Activated CD4-positive, alpha-beta T cell treated with anti-CD3 and anti-CD28 coated beads, Interleukin-2, amount 50 U/mL, for 24 hours (primary cell): ENCODE results near the gene NFKB2.

Experiments used
- DNase-seq, 2 donors: peaks; one replicate each; pipeline ENCODE4 v3.0.0-alpha.2; 2020; ENCODE audit warnings: low read depth in 1 of 2, low spot score in 1 of 2

The NFKB2 gene

DNA sequence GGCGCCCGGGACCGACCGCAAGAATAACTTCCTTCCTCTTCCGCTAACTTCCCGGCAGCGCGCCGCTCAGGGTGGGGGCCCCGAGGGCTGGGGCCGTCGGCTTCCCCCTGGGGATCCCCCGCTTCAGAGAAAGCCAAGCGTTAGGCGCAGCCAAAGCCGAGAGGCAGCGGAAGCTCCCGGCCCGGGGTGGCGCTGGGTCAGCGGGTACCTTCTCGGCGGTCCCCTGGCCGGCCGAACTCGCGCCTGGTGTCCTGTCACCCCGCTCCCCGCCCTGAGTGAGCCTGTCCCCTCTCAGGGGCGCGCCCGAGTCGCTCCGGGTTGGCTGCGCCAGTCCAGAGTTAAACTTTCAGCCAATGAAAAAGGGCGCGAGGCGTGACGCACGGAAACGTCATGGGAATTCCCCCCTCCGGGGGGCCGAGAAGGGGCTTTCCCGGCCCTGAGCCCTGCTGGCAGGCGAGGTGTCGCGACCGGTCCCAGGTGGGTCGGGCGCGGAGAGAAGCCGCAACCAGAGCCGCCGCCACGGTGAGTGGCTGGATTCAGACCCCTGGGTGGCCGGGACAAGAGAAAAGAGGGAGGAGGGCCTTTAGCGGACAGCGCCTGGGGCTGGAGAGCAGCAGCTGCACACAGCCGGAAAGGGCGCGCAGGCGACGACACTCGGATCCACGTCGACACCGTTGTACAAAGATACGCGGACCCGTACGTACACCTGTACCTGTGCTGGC, 1.3 kb upstream of the NFKB2 start:
- peak; percentile 98 for DNase-seq

DNA sequence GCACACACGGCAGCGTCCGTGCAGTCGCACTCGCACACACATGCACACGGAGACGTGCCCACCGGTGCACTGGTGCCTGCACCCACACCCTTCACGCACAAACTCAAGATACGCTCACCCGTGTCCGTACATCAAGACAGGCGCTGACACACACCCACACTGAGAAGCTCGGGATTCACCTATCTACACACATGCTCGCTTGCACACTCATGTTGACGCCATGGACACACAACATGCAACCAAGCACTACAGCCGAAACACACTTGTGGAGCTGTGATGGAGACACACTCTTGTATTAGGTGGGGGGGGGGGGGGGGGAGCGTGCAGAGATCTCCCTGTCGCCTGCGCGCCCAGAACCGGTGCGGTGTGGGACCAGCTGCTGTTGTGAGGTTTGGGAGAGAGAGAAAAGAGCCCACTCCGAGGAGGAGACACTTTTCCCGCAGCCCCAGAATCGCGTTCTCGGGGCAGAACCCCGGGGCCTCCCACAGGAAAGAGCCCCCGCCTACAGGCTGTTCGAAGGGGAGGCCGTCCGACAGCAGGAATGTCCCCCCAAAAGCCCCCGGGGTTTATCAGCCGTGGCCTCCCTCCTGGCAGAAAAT, 605 bp upstream of the NFKB2 start:
- DNase-seq = peak in 1 of 2 donors; percentile 55

DNA sequence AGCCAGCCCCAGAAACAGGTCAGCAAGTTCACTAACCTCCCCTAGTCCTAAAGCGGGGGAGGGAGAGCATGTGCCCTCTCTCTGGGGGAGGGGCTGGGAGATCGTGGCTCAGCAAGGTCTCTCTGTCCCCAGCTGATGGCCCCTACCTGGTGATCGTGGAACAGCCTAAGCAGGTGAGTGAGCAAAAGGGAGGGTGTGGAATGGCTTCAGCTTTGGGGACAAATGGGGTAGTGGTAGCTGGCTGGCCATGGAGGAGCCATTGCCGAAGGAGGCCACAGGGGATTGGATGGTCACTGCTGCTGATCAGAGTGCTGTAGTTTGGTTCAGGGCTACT, 779 bp downstream of the NFKB2 start:
- DNase-seq = no peak

DNA sequence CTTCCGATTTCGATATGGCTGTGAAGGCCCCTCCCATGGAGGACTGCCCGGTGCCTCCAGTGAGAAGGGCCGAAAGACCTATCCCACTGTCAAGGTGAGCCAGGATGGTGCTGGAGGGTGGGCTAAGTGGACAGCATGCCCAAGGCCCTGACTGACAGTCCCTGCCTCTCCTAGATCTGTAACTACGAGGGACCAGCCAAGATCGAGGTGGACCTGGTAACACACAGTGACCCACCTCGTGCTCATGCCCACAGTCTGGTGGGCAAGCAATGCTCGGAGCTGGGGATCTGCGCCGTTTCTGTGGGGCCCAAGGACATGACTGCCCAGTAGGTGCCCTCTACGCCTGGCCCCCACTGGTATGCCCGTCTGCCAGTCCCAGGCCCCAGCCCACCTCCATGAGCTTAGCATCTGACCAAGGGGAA, 1.2 kb downstream of the NFKB2 start:
- DNase-seq = no peak

DNA sequence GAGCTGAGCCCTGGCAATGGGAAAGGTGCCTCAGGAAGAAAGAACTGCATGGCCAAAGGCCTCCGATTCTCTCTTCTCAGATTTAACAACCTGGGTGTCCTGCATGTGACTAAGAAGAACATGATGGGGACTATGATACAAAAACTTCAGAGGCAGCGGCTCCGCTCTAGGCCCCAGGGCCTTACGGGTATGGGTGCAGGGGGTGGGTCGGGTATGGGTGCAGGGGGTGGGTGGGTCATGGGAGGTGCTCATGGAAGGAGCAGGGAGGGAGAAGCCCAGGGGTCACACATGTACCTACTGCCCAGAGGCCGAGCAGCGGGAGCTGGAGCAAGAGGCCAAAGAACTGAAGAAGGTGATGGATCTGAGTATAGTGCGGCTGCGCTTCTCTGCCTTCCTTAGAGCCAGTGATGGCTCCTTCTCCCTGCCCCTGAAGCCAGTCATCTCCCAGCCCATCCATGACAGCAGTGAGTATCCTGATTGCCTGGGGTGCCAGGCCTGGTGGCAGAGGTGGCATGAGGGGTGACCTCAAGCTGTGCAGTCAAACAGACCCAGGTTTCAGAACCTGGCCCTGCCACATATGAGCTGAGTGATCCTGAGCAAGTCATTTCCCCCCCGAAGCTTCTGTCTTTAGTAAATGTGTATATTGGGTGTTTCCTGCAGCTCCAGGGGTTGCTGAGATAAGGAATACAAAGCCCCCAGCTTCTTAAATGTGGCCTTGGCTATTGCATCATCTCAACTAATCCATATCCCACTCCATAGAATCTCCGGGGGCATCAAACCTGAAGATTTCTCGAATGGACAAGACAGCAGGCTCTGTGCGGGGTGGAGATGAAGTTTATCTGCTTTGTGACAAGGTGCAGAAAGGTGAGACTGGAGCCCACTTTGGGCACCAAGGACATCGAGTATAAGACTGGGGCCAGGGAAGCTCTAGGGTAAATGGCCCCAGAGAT, 2.0 kb downstream of the NFKB2 start:
- no peak for DNase-seq

DNA sequence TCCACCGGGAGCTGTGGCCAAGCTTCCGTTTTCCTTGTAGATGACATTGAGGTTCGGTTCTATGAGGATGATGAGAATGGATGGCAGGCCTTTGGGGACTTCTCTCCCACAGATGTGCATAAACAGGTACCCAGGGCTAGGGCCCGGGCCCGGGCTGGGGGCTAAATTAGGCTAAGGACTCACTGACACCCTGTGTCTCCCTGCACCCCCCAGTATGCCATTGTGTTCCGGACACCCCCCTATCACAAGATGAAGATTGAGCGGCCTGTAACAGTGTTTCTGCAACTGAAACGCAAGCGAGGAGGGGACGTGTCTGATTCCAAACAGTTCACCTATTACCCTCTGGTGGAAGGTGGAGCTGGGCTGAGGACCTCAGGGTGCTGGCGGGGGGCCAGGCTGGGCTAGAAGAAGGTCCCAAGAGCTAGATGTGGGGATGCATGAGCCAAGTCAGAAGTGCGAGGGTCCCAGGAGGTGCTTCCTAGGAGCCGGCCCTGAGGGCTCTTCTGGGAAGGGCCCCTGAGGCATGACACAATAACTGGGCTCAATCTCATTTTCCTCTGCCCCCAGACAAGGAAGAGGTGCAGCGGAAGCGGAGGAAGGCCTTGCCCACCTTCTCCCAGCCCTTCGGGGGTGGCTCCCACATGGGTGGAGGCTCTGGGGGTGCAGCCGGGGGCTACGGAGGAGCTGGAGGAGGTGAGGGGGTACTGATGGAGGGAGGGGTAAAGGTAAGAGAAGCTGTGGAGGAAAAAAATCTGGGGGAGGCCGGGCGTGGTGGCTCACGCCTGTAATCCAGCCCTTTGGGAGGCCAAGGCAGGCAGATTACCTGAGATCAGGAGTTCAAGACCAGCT, 2.9 kb downstream of the NFKB2 start:
- no peak for DNase-seq

DNA sequence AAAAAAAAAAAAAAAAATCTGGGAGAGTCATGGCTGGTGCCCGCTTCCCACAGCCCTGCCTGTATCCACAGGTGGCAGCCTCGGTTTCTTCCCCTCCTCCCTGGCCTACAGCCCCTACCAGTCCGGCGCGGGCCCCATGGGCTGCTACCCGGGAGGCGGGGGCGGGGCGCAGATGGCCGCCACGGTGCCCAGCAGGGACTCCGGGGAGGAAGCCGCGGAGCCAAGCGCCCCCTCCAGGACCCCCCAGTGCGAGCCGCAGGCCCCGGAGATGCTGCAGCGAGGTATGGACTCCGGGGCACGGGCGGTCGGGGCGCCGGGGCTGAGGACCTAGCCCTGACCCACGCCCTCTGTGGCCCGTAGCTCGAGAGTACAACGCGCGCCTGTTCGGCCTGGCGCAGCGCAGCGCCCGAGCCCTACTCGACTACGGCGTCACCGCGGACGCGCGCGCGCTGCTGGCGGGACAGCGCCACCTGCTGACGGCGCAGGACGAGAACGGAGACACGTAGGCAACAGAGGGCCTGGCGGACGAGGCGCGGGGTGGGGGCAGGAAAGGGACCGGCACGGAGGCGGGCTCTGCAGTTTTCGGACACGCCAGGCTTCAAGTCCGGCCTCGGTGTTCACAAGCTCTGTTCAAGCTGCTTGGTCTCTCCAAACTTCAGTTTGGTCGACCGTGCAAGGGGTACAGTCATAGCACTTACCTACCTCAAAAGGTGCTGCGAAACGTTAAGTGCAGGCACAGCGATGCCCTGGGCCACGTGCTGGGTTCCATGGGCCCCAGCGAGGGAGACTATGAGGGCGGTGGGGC, 3.9 kb downstream of the NFKB2 start:
- peak; percentile 76 to 77 for DNase-seq

DNA sequence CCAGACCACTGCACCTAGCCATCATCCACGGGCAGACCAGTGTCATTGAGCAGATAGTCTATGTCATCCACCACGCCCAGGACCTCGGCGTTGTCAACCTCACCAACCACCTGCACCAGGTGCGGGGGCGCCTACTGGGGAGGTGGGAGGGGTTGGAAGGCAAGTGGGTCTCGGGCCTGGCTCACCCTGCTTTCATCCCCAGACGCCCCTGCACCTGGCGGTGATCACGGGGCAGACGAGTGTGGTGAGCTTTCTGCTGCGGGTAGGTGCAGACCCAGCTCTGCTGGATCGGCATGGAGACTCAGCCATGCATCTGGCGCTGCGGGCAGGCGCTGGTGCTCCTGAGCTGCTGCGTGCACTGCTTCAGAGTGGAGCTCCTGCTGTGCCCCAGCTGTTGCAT, 4.6 kb downstream of the NFKB2 start:
- DNase-seq = no peak

DNA sequence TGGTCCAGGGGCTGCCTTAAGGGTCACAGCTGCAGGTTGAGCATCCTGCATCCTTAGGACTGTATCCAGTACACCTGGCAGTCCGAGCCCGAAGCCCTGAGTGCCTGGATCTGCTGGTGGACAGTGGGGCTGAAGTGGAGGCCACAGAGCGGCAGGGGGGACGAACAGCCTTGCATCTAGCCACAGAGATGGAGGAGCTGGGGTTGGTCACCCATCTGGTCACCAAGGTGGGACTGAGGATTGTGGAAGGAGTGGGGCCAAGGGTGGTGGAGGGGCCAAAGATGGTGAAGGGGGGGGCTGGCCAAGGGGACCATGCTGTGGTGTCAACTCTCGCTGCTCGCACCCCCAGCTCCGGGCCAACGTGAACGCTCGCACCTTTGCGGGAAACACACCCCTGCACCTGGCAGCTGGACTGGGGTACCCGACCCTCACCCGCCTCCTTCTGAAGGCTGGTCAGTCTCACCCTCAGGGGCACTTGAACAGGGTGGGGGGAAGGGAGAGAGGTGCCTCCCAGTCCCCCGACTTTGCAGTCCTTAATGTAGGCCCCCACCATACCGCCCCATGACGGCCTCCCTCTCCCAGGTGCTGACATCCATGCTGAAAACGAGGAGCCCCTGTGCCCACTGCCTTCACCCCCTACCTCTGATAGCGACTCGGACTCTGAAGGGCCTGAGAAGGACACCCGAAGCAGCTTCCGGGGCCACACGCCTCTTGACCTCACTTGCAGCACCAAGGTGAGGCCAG, 5.3 kb downstream of the NFKB2 start:
- no peak for DNase-seq

DNA sequence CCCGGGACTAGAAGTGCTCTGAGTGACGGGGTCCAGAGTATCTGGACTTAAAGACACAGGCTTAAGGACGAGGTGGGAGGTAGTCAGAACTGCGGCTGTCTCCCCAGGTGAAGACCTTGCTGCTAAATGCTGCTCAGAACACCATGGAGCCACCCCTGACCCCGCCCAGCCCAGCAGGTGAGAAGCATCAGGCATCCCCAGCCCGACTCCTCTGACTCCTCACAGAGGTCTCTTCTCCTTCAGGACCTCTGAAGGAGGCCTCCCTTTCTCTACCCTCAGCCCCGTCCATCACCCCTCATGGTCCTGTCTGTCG, 5.8 kb downstream of the NFKB2 start:
- no peak for DNase-seq

DNA sequence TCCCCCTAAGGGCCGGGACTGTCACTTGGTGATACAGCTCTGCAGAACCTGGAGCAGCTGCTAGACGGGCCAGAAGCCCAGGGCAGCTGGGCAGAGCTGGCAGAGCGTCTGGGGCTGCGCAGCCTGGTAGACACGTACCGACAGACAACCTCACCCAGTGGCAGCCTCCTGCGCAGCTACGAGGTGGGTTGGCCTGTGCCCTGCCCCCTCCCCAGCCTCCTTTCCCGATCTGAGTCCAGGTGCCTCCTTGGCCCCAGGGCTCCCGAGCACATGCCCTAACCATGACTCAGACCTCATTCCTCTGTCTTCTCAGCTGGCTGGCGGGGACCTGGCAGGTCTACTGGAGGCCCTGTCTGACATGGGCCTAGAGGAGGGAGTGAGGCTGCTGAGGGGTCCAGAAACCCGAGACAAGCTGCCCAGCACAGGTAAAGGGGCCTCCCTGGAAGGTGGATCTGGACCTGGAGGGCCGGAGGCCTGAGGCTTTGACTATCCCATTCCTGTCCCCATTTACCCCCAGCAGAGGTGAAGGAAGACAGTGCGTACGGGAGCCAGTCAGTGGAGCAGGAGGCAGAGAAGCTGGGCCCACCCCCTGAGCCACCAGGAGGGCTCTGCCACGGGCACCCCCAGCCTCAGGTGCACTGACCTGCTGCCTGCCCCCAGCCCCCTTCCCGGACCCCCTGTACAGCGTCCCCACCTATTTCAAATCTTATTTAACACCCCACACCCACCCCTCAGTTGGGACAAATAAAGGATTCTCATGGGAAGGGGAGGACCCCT, 6.4 kb downstream of the NFKB2 start:
- no peak for DNase-seq

DNA sequence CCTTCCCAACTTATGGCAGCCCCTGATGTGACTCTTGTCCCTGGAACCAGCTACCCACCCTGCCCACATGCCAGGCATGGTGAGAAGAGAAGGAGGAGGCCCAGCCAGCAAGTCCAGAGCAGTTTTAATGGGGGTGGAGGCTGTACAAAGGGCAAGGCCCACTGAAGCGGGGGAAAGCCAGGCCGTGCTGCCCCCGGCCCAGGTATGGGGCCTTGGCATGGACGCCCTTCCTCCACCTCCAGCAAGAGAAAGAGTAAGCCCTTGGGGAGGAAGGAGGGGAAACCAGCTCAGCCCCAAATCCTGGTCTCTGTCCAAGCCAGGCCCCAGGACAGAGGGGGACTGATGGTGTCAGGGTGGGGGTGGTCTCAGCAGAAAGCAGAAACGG, 7.0 kb downstream of the NFKB2 start:
- no peak for DNase-seq

DNA sequence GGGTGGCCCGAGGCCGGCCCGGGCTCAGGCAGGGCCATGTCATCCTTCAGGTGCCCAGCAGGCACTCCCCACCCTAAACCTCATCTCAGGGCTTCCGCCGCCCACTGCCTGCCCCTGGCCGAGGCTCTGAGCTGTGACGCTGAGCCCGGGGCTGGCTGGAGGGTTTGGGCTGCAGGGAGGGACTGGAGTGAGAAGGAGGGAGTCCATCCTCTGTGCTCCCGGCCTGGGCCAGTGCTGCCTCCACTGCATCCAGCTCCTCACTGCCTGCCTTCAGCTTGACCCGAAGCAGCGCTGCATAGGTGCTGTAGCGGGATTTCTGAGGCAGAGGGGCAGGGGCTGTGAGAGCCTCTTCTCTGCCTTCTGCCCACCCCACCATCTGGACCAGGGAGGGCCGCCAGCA, 7.6 kb downstream of the NFKB2 start:
- no peak for DNase-seq

DNA sequence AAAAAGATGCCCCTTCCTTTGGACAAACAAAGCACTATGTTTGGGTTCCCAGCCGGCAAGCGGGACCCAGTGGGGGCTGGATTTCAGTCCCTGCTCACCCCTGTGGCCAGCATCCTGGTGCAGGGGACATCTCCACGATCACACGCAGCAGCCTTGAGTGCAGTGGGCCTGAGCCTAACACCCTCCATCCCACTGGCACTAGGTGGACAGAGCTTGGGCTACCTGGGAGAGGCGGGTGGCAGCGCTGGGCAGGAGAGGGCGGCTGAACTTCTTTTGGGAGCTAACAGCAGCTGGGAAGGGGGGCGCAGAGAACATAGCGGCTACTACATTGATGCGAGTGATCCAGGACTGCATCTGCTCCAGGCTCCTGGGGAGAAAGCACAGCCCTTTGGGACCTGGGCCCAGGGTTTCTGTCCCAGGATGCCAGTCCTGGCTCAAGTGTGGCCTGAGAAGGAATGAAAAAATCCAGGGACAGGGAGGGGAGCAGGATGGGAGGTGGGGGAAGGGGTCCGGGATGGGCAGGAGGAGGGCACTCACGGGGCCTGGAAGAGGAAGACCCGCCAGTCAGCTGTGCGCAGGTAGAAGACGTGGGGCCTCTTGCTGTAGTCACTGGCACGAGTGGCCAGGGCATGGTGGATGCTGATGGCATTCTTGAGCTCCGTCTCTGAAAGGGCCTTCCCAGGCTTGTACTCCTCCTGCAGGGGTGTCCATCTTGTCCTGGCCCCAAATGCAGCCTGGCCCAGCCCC, 9.0 kb downstream of the NFKB2 start:
- no peak for DNase-seq

DNA sequence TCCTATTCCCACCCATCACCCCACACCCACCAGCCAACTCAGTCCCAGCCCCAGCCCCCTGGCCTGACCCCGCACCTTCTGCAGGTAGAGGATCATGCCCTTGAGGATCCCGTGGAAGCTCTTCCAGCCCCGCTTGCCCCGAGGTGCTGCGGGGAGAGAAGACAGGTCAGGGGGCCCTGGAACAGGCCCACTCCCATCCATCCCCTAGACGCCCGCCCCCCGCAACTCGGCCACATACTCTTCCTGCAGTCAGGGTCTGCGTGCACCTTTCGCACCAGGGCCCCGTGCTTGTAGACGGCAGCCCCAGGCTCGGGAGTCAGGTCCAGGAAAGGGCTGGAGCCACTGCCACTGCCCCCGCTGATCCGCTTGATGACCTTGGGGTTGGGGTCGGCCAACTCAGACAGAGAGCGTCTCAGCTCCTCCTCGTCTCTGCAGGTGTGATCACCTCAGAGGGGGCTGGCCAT, 9.6 kb downstream of the NFKB2 start:
- no peak for DNase-seq

DNA sequence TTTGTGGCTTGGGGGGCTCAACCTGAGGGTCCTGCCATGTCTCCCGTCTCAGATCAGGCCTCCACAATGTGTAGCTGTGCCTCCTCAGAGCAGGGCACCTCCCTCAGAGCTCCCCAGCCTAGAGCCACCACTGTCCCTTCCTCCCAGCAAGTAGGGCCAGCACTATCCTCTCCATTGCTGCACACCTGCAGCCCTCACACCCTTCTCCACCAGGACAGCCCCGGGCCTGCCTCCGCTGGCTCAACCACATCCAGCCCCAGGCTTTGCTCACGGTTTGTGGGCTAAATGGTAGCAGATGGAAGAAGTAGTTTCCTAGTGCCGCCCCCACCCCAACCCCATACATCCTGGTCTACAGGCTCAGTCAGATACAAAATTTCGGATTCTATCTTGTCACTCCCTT, 10.1 kb downstream of the NFKB2 start:
- no peak for DNase-seq

DNA sequence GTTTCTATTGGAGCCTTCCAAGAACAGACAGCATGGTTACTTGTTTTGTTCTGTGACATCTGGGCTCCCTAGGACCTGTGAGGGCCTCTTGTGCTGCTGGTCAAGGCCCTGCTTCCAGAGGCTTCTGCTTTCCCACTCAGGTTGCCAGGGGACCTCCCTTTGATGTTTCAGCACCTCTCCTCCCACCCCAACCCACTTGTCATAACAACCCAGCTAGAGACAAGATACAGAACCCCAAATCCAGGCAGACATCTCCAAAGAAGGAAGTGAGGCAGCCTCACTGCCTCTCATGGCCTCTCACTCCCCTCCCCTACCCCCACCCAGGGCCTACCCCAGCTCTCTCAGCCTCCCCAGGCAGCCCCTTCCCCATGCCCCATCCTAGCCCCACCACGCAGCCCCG, 11.3 kb downstream of the NFKB2 start:
- no peak for DNase-seq

DNA sequence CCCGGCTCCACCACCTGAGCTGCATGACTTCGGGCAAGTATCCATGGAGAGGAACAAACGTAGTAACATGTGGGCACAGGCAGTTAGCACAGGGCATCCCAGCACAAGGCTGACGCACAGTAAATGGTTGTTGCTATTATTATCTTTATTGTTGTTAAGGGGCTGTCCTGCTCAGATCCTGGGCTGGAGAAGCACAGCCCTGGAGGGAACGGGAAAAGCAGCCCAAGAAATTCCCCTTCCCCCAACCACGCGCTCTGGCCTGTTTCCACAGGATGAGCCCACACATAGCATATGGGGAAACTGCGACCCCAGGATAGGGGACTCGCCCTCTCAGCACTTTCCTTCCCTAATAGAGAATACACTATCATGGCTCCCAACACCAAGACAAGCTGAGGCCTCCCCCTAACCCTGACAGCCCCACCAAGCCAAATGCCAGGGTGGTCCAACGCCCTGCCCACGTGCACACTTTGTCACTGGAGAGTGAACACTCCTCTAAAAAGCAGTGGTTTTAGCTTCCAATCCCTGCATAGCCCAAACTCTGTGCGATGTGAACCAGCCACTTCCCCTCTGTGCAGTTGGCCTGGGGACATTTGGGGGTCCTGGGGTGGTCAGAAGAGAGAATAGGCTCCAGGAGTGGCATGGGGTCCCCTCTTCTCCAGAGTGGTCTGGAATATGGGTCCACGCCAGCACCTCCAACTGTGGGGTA, 12.1 kb downstream of the NFKB2 start:
- no peak for DNase-seq
